Measurements from ENCODE around the gene RAD51B. TPM values are rescaled to one million over a fixed set of nuclear protein-coding genes. Genes with fewer than 3 reads are reported as not detected.
"Not testable (repeated sequence)": the region's sequence is repeated elsewhere in the genome, so short reads cannot be mapped to it uniquely, and the experiment has no call there.

RAD51B gene
- total and polyA plus RNA-seq, 9 donors: 21.6 to 70.1 (median 35.1) TPM

DNA sequence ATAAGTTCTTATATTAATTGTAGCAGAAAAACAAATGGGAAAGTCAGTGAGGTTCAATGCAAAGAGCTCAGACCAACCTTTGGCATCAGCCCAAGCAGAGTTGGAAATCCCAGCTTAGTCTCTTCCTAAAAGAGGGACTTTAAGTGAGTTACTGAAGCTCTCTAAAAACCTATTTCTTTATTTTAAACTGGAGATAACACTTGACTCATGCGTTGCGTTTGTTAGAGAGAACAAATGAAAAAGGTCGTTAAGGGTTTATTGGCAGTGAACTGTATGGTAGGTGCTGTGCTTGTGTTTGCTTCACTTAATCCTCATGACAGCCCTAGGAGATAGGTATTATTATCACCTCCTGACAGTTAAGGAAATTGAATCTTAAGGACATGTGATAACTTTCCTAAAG lies 396.5 kb downstream of the RAD51B start:
- Histone ChIP-seq H3K4me3 (no peak overlapping the region), H3K27ac (no peak overlapping the region), H3K4me1 (ENCODE audit: insufficient read depth) (peaks cover 9% of the 10 kb centered on the region), H3K36me3 (no peaks in the 10 kb centered on the region), H3K9me3 (no peaks in the 10 kb centered on the region), H3K27me3 (no peaks in the 10 kb centered on the region)
- WGBS, 3 donors: 62 to 81% (median 76%) methylated on average over 3 of the region's 3 CpGs
- TF ChIP-seq, protein P1, sequence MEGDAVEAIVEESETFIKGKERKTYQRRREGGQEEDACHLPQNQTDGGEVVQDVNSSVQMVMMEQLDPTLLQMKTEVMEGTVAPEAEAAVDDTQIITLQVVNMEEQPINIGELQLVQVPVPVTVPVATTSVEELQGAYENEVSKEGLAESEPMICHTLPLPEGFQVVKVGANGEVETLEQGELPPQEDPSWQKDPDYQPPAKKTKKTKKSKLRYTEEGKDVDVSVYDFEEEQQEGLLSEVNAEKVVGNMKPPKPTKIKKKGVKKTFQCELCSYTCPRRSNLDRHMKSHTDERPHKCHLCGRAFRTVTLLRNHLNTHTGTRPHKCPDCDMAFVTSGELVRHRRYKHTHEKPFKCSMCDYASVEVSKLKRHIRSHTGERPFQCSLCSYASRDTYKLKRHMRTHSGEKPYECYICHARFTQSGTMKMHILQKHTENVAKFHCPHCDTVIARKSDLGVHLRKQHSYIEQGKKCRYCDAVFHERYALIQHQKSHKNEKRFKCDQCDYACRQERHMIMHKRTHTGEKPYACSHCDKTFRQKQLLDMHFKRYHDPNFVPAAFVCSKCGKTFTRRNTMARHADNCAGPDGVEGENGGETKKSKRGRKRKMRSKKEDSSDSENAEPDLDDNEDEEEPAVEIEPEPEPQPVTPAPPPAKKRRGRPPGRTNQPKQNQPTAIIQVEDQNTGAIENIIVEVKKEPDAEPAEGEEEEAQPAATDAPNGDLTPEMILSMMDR (IDR thresholded peaks at IDR 0.05): no peak
- TF ChIP-seq EP300 (IDR thresholded peaks at IDR 0.05) (no peak), POLR2A (IDR thresholded peaks at IDR 0.05) (no peak)
- no peak for DNase-seq
- intact Hi-C loops (cut with DNase I): no loop called here

DNA sequence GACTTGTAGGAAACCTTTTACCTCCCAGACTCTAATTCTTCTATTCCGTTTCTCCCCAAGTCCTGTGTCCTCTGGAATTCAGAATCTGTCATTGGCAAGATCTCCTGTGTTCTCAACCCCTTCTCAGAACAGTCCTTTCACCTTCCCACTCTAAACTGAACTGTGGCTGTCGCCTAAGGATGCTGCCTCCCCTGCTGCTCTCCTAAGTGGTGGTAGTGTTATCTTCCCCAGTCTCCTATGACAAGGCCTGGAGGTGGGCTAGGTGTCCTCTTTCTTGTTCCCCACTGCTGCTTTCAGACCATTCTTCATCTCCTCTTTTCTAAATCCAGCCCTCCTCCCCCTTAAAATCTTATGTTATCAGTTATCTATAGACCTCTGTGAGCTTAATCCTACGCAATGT lies 397.4 kb downstream of the RAD51B start:
- 96 to 99% (median 97%) methylated on average over 3 of the region's 3 CpGs for WGBS, 3 donors
- no peak for TF ChIP-seq EP300 (IDR thresholded peaks at IDR 0.05)
- H3K27ac ChIP-seq: no peak overlapping the region

DNA sequence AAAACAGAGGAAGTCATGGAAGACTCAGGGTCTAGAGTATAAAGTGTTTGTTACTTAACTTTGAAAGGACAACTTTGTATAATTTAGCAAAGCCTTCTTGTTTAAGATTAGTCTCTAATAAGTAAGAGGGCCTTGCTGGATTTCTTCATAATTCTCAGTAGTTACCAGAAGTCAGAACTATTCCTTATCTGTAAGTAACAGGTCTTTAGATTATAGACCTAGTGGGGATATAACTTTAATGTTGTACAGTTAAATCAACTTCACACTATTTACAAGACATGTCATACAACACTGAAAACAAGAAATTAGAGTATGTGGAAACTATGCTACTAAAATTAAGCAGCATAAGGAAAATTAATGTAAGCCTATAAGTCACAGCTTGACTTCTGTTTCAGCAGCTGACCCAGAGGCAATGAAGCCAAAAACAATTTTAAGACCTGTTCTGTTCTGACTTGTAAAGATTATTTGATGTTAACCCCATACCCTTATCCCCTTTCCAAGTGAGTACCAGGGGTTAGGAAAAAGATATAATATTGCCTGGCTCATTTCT lies 398.3 kb downstream of the RAD51B start:
- no peaks in the 10 kb centered on the region for H3K36me3 ChIP-seq
- no peak for DNase-seq
- no peaks in the 10 kb centered on the region for H3K9me3 ChIP-seq
- intact Hi-C loops (cut with DNase I): no loop called here
- peaks cover 4% of the 10 kb centered on the region for H3K4me1 ChIP-seq (ENCODE audit: insufficient read depth)
- H3K4me3 ChIP-seq: no peak overlapping the region
- TF ChIP-seq EP300 (IDR thresholded peaks at IDR 0.05) (no peak), POLR2A (IDR thresholded peaks at IDR 0.05) (no peak)
- TF ChIP-seq, protein P1 (IDR thresholded peaks at IDR 0.05): no peak
- no peaks in the 10 kb centered on the region for H3K27me3 ChIP-seq
- no peak overlapping the region for H3K27ac ChIP-seq

More for the DNA sequence above, 397.4 kb downstream of the RAD51B start:
- Histone ChIP-seq H3K4me3 (no peak overlapping the region), H3K36me3 (no peaks in the 10 kb centered on the region), H3K9me3 (no peaks in the 10 kb centered on the region), H3K4me1 (ENCODE audit: insufficient read depth) (peaks cover 6% of the 10 kb centered on the region), H3K27me3 (no peaks in the 10 kb centered on the region)
- no peak for DNase-seq
- intact Hi-C loops (cut with DNase I): no loop called here

DNA sequence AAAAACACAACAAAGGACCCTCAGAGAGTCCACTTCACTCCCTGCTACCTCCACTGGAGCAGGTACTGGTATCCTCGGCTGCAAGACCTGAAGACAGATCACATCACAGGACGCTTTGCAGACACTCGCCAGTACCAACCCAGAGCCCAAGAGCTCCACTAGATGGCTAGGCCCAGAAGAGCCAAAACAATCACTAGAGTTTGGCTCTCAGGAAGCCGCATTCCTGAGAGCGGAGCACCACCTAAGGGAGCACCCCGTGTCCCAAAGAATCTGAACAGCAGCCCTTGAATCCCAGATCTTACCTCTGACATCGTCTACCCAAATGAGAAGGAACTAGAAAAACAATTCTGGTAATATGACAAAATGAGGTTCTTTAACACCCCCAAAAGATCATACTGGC lies 399.8 kb downstream of the RAD51B start:
- DNase-seq: no peak
- Histone ChIP-seq H3K9me3 (no peaks in the 10 kb centered on the region), H3K27me3 (no peaks in the 10 kb centered on the region), H3K36me3 (no peaks in the 10 kb centered on the region), H3K4me1 (ENCODE audit: insufficient read depth) (peaks cover 8% of the 10 kb centered on the region), H3K4me3 (no peak overlapping the region), H3K27ac (no peak overlapping the region)
- intact Hi-C loops (cut with DNase I): no loop called here
- TF ChIP-seq, protein P1 (IDR thresholded peaks at IDR 0.05): no peak
- TF ChIP-seq POLR2A (IDR thresholded peaks at IDR 0.05) (no peak), EP300 (IDR thresholded peaks at IDR 0.05) (no peak)
- 94 to 95% (median 95%) methylated on average over 7 of the region's 7 CpGs for WGBS, 3 donors

DNA sequence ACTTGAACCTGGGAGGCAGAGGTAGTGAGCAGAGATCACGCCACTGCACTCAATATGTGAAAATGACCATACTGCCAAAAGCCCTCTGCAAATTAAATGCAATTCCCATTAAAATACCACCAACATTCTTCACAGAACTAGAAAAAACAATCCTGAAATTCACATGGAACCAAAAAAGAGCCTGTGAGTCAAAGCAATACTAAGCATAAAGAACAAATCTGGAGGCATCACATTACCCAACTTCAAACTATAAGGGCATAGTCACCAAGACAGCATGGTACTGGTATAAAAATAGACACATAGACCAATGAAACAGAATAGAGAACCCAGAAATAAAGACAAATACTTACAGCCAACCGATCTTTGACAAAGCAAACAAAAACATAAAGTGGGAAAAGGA lies 401.5 kb downstream of the RAD51B start:
- H3K27me3 ChIP-seq; H3K4me1 ChIP-seq (ENCODE audit: insufficient read depth); H3K4me3 ChIP-seq; intact Hi-C loops (cut with DNase I); H3K9me3 ChIP-seq; H3K36me3 ChIP-seq; DNase-seq; H3K27ac ChIP-seq: not testable (repeated sequence)
- WGBS, 3 donors: 90 to 95% (median 93%) methylated on average over 2 of the region's 2 CpGs

Data from ovary (tissue), 9 donors.